ENCODE data around the gene PTGES2. TPM values are rescaled to one million over a fixed set of nuclear protein-coding genes. Genes with fewer than 3 reads are reported as not detected.
A peak's percentile ranks its signal among the peaks of the same experiment; 100 is the strongest.

The PTGES2 gene
- total and polyA plus RNA-seq, 2 of the 13 experiments (the other 11 are each of a cell fraction or from before 2014, with no cell fraction given) = 63.7 to 79.8 TPM

- TF ChIP-seq RBM22 (optimal IDR thresholded peaks at IDR 0.05; ENCODE audit: low read length) (no peak), ZNF350 (CRISPR knock-in tag; IDR thresholded peaks at IDR 0.05; ENCODE audit: borderline replicate concordance, low read depth) (peak; percentile 78; the same call in 1 of the 2 replicates), YY1 (IDR thresholded peaks at IDR 0.05; ENCODE audit: insufficient read depth, insufficient replicate concordance, low read depth, low read length) (peak; percentile 79), TIGD3 (CRISPR knock-in tag; IDR thresholded peaks at IDR 0.05; ENCODE audit: borderline replicate concordance) (no peak), EEA1 (CRISPR knock-in tag; IDR thresholded peaks at IDR 0.05; ENCODE audit: borderline replicate concordance) (no peak), PCBP1 (IDR thresholded peaks at IDR 0.05; ENCODE audit: borderline replicate concordance, low read depth, low read length) (no peak), RORA (CRISPR knock-in tag; IDR thresholded peaks at IDR 0.05) (no peak), TFDP2 (CRISPR knock-in tag; IDR thresholded peaks at IDR 0.05) (peak; percentile 60), ZNF580 (CRISPR knock-in tag; IDR thresholded peaks at IDR 0.05; ENCODE audit: borderline replicate concordance, low read depth) (peak; percentile 73; the same call in 1 of the 2 replicates), ZKSCAN5 (CRISPR knock-in tag; IDR thresholded peaks at IDR 0.05) (no peak), REST (IDR thresholded peaks at IDR 0.05; ENCODE audit: borderline replicate concordance in 1 of 2, low read depth in 1 of 2, low read length in 2 of 2) (no peak), XRCC5 (optimal IDR thresholded peaks at IDR 0.05; ENCODE audit: low read length) (peak; percentile 98), ATRX (CRISPR knock-in tag; IDR thresholded peaks at IDR 0.05; ENCODE audit: borderline replicate concordance) (no peak), ZNF619 (CRISPR knock-in tag; IDR thresholded peaks at IDR 0.05) (no peak), ARID2 (CRISPR knock-in tag; IDR thresholded peaks at IDR 0.05; ENCODE audit: borderline replicate concordance) (no peak), ZNF83 (CRISPR knock-in tag; IDR thresholded peaks at IDR 0.05; ENCODE audit: borderline replicate concordance) (no peak), FIP1L1 (IDR thresholded peaks at IDR 0.05; ENCODE audit: borderline replicate concordance, insufficient read depth, low read depth, low read length) (no peak), ZNF124 (CRISPR knock-in tag; IDR thresholded peaks at IDR 0.05) (peak; percentile 82; the same call in 1 of the 2 replicates), ZNF878 (CRISPR knock-in tag; IDR thresholded peaks at IDR 0.05) (no peak), ZNF343 (CRISPR knock-in tag; IDR thresholded peaks at IDR 0.05) (no peak), SALL1 (CRISPR knock-in tag; IDR thresholded peaks at IDR 0.05) (peak; percentile 86)
These were observed 9.7 kb downstream of the PTGES2 start (continued) for GRCh38 chr9:128117613-128118471.
